GM04503 (cell line): Measurements from ENCODE around the gene CTCFL.

Experiments
- DNase-seq: peaks from one replicate; pipeline ENCODE4 v3.0.0-alpha.2; 2012; ENCODE audit warnings: low read depth

Gene CTCFL

DNA sequence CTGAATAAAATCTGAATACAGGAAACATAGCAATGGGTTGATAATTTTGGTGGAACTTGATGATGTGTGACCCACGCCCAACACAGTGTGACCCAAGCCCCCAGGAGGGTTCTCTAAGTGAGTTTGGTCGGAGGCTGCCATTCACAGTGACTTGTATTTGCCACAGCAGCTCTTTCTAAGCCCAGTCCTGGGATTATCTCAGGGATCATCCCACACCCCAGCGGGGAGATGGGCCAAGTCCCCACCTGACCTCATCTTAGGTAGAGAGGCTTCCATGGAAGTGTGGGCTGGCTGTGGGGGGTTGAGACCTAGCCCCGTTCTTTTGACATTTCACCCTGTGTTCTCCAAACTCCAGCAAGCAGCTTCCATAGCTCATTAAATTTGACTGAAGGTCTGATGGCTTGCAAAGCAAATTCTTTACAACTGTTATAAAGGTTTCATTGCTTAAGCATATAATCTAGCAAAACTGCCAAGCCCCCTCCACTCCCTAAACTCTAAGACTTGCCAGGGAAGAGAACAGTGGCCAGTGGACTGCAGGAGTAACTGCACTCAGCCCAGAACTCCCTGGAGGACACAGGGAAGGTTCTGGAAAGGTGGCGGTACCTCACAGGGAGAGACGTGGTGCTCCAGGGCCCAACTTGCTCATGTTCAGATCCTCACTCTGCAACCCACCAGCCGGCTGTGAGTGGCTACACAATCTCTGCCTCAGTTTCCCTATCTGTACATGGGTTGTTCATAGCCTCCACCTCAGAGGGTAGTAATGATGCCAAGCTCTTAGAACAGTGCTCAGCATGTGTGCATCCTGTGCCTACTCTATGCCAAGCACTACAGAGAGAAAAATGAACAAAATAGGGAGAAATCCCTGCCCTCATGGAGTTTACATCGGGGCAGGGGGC lies 35.0 kb upstream of the CTCFL start:
- DNase-seq, result no peak

DNA sequence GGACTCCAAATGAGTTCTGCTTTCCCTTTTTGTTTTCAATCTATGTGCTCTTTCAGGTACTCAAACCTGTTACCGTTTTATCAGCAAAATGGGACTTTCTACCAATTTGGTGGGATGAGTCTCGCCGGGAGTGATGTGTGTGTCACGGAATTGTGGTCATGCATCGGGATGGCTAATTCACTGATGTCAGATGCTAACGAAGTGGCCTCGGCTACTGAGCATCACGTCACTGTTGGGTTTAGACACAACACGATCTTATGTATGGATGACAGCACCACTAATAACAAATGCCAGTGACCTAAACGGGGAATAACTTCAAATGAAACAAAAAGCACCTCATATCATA lies 34.3 kb upstream of the CTCFL start:
- no peak for DNase-seq

DNA sequence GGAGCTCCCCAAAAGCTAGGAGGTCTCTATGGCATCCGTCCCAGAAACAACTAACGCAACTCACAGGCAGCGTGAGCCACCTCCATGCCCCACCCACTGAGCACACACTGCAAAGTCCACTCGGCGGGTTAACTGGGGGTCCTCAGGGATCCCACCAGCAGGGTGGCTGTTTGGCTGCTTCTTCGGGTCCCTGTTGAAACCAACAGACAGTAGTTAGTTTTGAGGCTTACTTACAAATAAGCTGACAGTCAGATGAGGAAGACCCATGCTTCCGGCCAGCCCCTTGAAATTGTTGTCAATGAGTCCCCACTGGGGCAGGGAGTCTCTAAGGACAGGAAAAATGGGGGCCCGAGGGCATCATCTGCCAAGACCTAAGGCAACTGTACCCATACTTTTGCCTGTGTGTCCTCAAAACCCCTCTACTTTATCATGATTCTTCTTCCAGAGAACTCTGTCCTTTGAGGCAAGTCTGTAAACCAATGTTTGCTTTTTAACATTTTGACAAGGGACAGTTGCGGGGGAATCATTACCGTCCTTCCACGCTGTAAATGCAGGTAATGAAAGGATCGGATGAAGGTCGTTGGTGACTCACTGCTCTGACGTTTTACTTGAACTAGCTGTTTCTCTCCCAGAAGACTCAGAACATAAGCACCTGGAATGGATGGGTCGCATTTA lies 33.8 kb upstream of the CTCFL start:
- DNase-seq, result no peak

DNA sequence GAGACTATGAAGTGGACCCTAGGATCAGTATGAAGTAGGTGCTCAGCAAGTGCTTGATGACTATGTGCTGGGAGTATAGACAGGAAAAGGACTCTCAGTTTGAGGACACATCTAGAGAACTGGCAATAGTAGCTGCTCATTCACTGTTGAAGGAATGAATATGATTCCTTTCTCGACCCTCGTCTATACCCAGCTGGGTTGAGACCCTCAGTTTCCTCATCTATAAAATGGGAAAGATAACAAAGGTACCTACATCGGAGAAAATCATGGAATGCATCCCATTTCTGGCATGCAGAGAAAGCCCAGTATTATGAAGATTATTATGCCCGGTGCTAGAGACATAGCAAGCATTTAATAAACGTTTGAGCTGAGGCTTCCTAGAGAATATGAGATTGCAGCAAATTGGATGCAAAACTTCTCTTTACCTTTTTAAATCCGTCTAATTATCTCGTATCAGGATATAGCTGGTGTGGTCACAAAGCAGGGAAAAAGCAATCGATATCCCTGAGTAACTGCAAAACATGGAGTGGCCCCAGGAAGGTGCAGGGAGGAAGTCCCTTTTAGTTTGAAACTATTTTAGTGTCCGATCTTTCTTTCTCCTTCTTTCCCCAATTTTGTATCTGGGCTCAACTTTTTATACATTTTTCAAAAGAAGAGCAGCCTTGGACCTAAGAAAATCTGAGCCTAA lies 33.1 kb upstream of the CTCFL start:
- DNase-seq, result no peak

DNA sequence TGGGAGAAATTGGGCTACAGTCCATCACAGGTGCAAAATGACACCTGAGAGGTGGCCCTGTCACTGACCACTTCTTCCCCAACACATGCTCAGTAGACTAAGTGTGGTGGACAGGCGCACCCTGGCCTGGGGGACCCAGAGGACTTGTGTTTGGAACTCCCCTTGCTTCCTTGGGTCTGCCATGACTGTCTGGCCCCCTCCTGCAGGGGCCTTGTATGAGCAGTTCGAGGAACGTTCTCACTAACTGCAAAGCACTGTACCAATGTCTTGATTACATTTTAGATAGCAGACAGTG lies 32.0 kb upstream of the CTCFL start:
- DNase-seq, result no peak

DNA sequence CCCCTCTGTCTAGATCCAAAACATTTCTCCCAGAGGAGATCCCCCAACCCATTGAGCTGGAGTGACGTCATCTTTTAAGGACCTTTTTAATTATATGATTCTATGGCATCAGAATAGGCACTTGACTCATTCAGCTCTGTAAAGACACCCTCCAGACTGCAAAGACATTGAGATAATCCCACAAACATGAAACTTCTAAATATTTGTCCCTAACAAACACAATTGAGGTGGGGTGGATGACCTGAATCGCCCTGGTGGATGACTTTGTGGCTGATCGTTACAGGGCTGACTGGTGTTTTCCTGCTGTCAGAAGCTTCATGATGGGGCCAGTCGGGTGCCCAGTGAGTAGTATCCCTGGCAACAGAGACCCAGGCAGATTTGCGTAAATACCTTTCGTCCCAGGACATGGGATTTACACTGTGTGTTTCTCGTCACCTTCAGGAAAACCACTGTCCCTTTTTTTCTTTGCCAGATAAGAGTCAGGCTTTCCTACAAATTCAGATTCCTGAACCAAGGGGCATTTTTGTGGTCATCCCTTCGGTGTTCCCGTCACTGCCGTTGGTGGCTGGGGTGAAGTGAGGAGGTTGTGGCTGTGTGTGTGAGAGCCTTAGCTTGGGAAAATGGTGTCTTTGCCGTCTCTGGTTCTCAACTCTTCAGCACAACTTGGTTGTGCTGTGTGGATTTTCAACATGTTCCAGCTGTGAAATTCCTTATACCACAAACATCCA lies 30.7 kb upstream of the CTCFL start:
- DNase-seq, result no peak

DNA sequence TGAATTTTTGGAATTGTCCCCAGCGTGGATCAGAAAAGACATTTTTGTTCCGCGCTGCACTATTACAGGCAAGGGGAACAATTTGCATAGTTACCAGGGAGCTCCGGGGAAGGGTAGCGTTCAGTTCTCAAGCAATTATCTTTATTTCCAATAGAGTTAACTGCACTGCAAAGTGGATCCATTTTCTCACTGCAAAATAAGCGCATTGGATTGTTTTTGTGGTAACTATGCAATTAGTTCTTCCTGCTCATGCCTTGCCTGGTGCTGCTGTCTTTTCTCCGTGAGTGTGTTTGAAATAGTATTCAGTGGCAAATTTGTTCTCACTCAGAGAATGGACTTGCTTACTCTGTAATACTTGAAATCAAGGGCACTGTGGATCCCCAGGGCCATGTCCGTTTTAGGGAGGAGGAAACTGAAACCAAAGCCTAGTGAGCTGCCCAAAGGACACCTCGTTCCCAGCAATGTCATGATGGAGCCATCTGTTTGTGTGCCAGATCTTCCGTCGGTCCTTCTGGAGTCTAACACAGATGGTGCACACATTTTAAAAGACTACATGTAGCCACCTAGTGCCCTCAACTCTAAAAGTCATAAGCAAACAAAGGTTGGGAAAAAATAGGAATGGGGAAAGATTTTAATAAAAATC lies 28.6 kb upstream of the CTCFL start:
- no peak for DNase-seq

DNA sequence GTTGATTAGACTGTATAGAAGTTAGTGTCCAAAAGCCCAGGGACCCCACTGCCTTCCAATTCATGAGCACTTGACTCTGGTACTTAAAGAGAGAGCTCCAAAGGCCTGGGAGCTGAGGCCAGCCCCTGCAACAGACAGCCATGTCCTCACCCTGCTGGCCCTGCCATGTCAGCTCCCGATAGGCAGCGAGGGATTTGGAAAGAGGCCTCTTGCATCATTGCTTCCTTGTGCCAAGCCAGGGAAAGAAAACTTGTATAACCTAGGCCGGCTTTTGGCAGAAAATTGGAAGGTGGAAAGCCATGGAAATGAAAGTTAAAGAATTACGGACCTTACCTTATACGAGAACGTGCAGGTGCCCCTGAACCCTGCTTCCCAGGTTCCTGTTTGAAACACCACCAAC lies 27.5 kb upstream of the CTCFL start:
- DNase-seq, result no peak

DNA sequence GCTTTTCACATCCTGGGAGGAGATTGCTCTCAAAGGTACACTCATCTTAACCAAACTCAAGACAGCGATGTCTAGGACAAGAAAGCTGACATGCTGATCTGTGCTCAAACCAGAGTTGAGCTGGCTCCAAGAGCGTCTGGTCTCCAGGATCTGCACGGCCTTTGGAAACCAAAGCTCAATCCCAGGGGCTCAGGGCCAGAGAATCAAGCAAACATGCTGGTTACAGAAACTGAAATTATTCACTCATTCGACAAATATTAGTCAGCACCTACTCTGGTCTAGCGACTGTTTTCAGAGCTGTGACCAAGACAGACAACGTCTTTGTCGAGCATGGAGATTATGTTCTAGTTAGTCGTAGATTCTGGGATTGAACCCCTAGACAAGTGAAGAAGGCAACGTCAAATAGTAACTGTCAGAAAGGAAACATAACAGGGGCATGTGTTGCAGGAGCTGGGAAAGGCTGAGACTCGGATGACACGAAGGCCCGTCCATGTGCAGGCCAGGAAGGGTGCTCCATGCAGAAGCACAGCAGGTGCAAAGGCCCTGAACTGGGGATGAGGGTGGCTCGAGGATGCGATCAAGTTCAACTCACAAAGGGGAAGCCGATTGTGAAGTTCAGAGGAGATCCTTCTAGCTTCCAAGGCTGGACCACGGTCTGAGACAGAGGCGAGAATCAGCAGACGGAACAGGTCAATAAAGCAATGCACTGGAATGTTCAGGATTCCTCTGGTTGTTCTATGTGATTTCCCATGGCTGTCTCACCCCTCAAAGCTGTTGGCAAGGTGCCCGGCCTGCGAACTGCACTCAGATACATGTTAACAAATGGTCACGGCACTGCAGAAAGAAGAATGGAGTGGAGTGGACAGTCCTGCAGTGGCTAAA lies 23.5 kb upstream of the CTCFL start:
- DNase-seq, result no peak

DNA sequence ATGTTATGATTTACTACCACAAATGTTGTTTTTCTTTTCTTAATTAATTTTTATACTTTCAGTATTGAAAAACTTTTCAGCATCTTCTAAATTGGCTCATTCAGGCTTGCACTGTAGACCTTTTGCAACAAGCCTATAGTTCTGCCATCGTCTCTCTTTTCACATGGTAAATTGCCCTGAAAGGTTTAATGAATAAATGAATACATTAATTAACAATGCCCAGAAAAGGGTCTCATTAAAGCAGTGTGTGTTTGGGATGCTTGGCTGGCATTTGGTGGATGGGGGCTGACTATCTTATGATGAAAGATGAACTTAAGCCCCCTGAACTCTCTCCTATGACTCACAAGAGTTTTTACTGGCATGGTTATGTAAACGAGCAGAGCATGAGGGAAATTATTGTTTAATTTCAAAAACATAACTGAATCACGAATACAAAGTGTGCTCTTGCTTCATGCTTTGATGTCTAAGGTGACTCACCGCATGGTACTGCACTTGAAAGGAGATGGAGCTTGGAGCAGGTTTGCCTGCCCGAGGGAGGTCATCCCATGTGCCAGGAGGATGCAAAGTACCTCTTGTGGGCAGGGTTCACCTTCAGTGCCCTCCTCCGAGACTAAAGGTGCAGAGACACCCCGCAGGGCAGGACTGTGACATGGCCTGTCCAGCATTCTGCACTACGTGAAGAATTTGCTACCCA lies 22.2 kb upstream of the CTCFL start:
- no peak for DNase-seq

DNA sequence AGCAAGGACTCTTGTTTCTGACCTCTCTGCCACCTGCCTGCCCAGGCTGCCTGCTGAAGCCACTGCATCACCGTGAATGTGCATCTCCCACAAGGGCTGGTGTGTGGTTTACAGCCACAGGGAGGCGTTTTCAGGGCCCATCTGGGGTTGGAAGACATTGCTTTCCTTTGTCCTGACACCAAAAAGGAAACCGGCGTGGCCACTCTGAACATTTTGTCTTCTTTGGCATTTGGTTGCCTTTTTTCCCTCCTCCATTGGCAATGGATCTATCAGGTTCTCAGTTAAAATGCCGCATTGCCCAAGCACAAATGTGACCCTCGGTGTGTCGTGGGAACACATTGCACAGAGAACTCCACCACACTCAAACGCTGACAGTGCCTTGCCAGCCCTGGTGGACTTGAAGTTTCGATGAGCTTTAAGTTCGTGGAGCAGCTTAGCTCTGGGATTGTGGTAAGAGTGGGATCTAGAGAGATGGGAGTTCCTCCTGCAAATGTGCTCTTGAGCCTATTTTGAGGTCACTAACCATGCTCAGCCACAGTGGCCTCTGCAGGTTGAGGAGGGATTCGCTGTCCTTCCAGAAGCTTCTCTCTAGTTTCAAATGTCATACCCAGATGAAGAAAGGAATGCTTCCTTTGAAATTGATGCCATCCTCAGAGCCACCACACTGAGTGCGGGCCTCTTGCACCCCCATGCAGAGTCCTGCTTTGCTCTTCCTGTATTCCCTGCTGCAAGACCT lies 21.2 kb upstream of the CTCFL start:
- no peak for DNase-seq

DNA sequence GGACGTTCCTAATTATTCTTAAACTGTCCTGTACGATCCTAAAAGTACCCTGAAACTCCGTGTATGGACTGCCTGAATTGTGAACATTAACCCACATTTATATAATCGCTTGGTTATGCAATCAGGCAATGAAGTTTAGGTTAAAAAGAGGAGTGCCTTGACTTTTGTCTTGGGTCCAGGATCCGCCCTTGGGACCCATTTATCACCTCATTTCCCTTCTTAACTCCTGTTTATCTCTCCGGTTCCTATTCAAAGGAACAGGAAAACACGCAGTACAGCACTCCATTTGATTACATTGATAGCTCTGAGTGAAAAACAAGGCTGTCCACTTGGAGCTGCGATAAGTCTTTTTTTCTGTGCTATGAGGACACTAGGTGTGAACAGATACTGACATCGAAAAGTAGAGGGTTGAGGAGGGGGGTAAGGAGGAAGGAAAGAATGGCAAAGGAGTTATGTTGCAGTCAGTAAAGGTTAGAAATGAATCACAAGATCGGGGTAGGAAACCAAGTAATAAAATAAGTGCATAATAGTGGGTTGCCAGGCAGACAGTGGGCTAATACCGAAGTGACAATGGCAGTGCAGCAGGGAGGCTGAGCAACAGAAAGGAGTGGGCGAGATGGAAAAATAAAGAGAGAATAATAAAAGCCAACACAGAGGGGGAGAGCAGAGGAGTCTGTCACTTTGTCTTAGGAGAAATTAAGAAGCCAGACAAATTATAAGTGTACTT lies 20.1 kb upstream of the CTCFL start:
- no peak for DNase-seq

DNA sequence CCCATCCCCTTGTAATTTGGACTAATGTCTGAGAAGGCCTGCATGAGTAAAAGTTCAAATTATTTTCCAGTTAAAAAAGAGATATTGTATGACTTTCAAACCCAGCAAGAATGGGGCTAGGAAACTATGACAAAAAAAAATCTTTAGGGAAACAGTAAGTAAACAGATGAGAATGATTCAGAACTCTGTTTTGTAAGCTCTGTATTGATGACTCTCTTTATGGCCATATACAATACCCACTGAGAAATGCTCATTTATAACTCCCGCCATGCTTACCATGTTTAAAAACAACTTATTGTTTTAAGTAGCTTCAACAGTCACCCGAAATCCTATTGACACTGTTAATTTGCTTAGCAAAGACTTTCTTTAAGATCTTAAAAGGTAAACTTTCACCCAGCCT lies 18.8 kb upstream of the CTCFL start:
- no peak for DNase-seq

DNA sequence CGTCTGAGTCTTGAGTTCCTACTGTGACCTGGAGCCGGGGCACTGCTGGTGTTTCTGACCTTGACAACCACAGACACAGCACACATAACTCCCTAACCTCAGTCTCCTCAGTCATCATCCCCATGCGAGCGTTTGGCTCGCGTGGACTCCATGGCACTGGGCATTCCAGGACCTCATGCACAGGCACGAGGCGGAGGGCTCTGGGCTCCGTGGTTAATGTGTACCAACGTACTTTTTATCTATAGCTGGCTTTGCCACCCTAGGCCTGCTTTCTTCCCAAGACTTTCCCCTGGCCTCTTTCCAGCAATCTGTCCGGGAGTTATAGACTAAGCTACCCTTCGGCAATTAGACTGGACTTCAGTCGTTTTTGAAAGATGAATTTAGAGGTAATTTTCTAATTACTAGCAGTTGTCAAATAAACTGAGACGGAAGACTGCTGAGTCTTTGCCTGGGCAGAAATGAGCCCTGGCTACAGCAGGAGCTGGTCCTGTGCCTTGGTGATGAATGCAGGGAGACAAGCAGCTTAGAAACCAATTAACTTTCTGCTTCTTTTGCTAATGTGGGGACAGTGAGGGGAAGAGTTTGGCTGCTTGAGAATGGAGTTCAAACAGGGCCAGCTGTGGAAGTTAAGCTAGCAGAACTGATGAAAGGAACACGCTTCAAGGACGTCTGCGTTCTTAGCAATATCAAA lies 16.1 kb upstream of the CTCFL start:
- DNase-seq, result no peak

DNA sequence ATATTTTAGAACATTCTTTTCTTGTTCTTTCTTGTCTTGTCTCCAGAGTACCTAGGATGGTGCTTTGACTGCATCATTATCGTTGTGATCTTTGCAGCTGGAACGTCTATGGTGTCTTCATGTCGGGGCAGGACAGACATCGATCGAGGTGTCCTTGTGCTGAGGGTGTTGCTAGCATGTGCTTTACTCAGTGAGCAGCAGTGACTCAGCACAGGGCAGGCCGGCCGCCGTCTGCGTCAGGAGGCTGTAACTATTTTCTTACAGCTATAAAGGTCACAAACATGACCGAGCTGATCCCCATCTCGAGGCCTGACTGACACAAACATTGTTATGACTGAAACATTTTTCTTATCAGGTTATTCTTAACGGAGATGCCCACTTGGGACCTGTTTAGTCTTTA lies 14.9 kb upstream of the CTCFL start:
- no peak for DNase-seq

DNA sequence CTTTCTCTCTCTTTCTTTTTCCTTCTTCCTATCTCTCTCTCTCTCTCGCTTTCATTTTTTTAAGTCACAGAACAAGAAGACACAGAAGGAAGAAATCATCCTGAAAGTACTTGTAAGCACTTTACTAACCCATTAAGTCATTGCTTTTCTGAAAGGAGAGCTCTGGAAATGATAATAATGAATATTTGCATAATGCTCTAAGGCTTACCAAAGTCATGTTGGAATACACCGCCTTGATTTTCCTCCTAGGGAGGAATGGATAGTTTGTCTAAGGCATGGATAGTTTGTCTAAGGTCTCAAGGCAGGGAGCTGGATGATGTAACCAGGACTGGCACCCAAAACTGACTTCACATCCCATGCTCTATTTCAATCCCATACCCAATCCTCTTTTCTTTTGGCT lies 12.9 kb upstream of the CTCFL start:
- no peak for DNase-seq

DNA sequence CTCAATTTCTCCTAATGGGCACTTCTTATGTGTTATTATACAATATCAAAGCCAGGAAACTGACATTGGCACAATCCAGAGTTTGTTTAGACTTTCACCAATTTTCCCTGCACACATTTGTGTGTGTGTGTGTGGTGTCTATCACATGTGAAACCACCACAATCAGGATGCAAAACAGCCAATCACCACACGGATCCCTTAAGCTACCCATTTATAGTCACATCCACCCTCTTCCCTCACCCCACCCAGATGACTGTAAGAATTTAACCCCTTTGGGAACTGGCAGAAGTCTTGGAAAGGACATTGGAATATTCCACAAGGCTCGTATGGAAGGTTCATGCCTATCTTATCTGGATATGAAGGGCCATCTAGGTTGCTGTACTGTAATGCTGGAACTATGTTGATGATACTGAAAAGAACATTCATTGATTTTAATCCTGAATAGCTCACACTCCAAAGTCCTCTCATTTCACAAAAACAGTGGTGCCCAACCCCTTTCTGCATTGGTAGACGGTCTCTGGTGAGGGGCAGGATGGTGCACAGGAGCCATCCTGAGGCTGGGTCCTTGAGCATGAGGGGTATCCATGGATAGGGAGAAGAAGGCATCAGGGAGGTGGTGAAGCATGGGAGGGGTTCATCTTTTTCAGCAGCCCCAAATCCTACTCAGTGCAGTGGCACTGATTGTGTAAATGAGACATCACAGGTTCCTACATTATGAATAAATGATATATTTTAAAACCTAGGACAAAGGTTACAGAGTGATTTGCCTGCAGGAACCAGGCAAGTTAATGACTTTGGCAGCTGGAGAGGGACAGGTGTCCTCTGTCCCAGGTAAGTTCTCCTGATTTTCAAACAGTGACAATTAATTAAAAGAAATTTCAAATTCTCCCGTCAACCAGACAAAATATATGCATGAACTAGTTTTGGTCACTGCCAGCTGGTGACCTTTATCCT lies 12.1 kb upstream of the CTCFL start:
- DNase-seq, result no peak
